Gastrocnemius medialis (tissue), 4 donors: ENCODE results near the gene CERCAM. TPM values are rescaled to one million over a fixed set of nuclear protein-coding genes. Genes with fewer than 3 reads are reported as not detected.

Source experiments
- ATAC-seq, 2 donors: fragments of 150-250 bp; one replicate each; pipeline ENCODE4 v1.9.1; 2016
- DNase-seq, 2 donors: peaks; one replicate each; pipeline ENCODE4 v3.0.0-alpha.2; 2019
- H3K27ac ChIP-seq, 4 donors: fragments of 200-600 bp; sonication (generic); 1 replicate in 1 of 4; 2 replicates in 3 of 4; pipeline ENCODE4 v1.5.1; 2016 to 2018; ENCODE audit warnings: mild to moderate bottlenecking in 2 of 4, moderate library complexity in 1 of 4
- H3K27me3 ChIP-seq, 3 donors: fragments of 200-600 bp; sonication (generic) in 2 of 3; 1 replicate in 1 of 3; 2 replicates in 2 of 3; pipeline versions ENCODE4 v1.5.1 to v1.6.0; 2016 to 2019; ENCODE audit warnings: mild to moderate bottlenecking in 1 of 3, moderate library complexity in 1 of 3
- H3K36me3 ChIP-seq, 2 donors: fragments of 200-600 bp; sonication (generic) in 1 of 2; one replicate each; pipeline ENCODE4 v1.5.1; 2017 to 2018
- H3K4me1 ChIP-seq, 2 donors: fragments of 200-600 bp; sonication (generic) in 1 of 2; one replicate each; pipeline ENCODE4 v1.5.1; 2016 to 2017; ENCODE audit warnings: mild to moderate bottlenecking in 2 of 2
- H3K4me3 ChIP-seq, 4 donors: fragments of 200-600 bp; sonication (generic) in 3 of 4; 1 replicate in 1 of 4; 2 replicates in 3 of 4; pipeline ENCODE4 v1.5.1; 2016 to 2019; ENCODE audit warnings: mild to moderate bottlenecking in 2 of 4
- H3K9me3 ChIP-seq, 3 donors: fragments of 200-600 bp; sonication (generic) in 2 of 3; 1 replicate in 1 of 3; 2 replicates in 2 of 3; pipeline ENCODE4 v1.5.1; 2016 to 2019
- CTCF ChIP-seq, 5 experiments: fragments of 450-650 bp in 3 of 5; fragments of 200-600 bp in 2 of 5; sonication (generic) in 2 of 5; IDR thresholded peaks in 4 of 5; conservative IDR thresholded peaks in 1 of 5; 1 replicate in 4 of 5; 2 replicates in 1 of 5; pipeline ENCODE4 v1.5.1; 2016 to 2019; ENCODE audit warnings: antibody characterized with exemption in 5 of 5, mild to moderate bottlenecking in 3 of 5, moderate library complexity in 3 of 5
- POLR2A ChIP-seq, 2 donors: fragments of 450-650 bp; IDR thresholded peaks; one replicate each; pipeline ENCODE4 v1.6.1; 2017; ENCODE audit warnings: antibody characterized with exemption in 2 of 2, mild to moderate bottlenecking in 2 of 2, moderate library complexity in 2 of 2
- in situ Hi-C, 4 donors: fragments of 200-750 bp; cut with MboI; loops; one replicate each; pipeline versions ENCODE4 v1.15.0 to v1.8.0; 2017; ENCODE audit warnings: low sequenced_read_pairs in 4 of 4
- intact Hi-C: fragments of 100-400 bp; cut with DNase I; formaldehyde crosslinking; loops from one replicate; pipeline ENCODE4 v1.15.1; 2023; ENCODE audit warnings: low total_unique reads
- microRNA counts, 2 donors: library from miRNA; unstranded; fragments of <30 nt; microRNA quantifications; one replicate each; lab custom pipeline; 2016
- microRNA-seq, 2 donors: library from miRNA; unstranded; fragments of <30 nt; microRNA quantifications; one replicate each; pipeline ENCODE4, GENCODE V29; 2016; ENCODE audit warnings: borderline replicate concordance in 2 of 2
- total RNA-seq, 4 donors: library from RNA; depleted of rRNA; stranded (reverse); fragments of >200 nt; gene quantifications; one replicate each; pipeline versions ENCODE4 v1.1.0 to v1.2.3, GENCODE V29; 2016

The CERCAM gene
- total RNA-seq, 4 donors from 2014 or later: 1.1 to 6.1 (median 2.3) TPM

DNA sequence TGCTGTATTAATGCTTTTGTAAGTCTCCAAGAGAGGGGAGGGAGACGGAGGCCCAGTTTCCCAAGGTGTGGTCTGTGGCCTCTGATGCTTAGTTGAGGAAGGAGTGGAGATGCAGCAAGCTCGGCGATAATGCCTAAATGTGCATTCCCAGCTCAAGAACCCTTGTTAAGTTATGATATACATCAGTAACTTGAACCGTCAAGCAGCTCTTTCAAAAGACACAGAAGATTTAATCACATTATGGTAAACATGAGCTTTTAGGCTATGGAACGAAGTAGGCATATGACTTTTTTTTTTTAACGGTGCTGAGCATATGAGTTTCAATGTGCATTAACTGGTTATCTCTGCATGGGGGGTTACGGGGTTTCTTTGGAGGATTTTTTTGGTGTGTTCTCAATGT is 61.5 kb downstream of the CERCAM start:
- Histone ChIP-seq H3K27me3 (no peaks in the 10 kb centered on the region), H3K4me1 (no peaks in the 10 kb centered on the region), H3K4me3 (no peak overlapping the region), H3K9me3 (no peaks in the 10 kb centered on the region), H3K27ac (no peak overlapping the region), H3K36me3 (peaks cover 0 to 10% of the 10 kb centered on the region in 2 donors)
- in situ Hi-C loops (no loop called here), intact Hi-C loops (no loop called here)
- ATAC-seq: no peak
- no peak for TF ChIP-seq POLR2A (IDR thresholded peaks at IDR 0.05)
- no peak for TF ChIP-seq CTCF (IDR thresholded peaks at IDR 0.05 in 4 of 5, conservative IDR thresholded peaks at IDR 0.05 in 1 of 5)
- no peak for DNase-seq

GRCh38 chr9:128484686-128485413 is 64.2 kb downstream of the CERCAM start:
- Histone ChIP-seq H3K9me3 (no peaks in the 10 kb centered on the region), H3K36me3 (peaks cover 0 to 11% of the 10 kb centered on the region in 2 donors), H3K27me3 (no peaks in the 10 kb centered on the region), H3K27ac (no peak overlapping the region), H3K4me1 (no peaks in the 10 kb centered on the region), H3K4me3 (no peak overlapping the region)
- TF ChIP-seq POLR2A (IDR thresholded peaks at IDR 0.05): no peak
- no peak for TF ChIP-seq CTCF (IDR thresholded peaks at IDR 0.05 in 4 of 5, conservative IDR thresholded peaks at IDR 0.05 in 1 of 5)
- DNase-seq (no peak), ATAC-seq (no peak)
- intact Hi-C loops: no loop called here
- in situ Hi-C loops: no loop called here

- no peak overlapping the region for H3K27ac ChIP-seq
- H3K36me3 ChIP-seq: peaks cover 0 to 11% of the 10 kb centered on the region in 2 donors
- H3K4me1 ChIP-seq: no peaks in the 10 kb centered on the region
- no peaks in the 10 kb centered on the region for H3K27me3 ChIP-seq
- intact Hi-C loops: no loop called here
- ATAC-seq (no peak), DNase-seq (no peak)
- in situ Hi-C loops: no loop called here
- no peaks in the 10 kb centered on the region for H3K9me3 ChIP-seq
- TF ChIP-seq CTCF (IDR thresholded peaks at IDR 0.05 in 4 of 5, conservative IDR thresholded peaks at IDR 0.05 in 1 of 5) (no peak), POLR2A (IDR thresholded peaks at IDR 0.05) (no peak)
- no peak overlapping the region for H3K4me3 ChIP-seq
These were observed 64.8 kb downstream of the CERCAM start for GRCh38 chr9:128485414-128485855.

DNA sequence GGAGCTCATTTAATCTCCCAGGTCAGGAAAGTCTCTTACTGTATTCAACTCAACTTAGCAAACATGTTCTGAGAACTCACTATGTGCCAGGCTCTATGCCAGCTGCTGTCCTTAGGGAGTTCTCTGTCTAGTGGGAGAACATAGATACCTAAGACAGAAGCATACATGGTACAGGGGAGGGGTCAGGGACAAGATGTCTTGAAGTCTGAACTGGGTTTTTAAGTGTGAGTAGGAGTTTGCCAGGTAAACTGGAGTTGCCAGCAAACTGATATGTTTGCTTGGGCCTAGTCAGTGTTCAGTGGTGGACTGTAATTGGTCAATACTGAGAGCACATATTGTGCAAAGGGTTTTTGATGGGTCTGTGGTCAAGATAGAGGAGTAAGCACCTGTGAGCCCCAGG is 65.5 kb downstream of the CERCAM start:
- DNase-seq: no peak
- Histone ChIP-seq H3K4me1 (no peaks in the 10 kb centered on the region), H3K4me3 (no peak overlapping the region), H3K9me3 (no peaks in the 10 kb centered on the region), H3K36me3 (peaks cover 0 to 11% of the 10 kb centered on the region in 2 donors), H3K27ac (no peak overlapping the region), H3K27me3 (no peaks in the 10 kb centered on the region)
- TF ChIP-seq POLR2A (IDR thresholded peaks at IDR 0.05): no peak
- TF ChIP-seq CTCF (IDR thresholded peaks at IDR 0.05 in 4 of 5, conservative IDR thresholded peaks at IDR 0.05 in 1 of 5): no peak
- in situ Hi-C loops: no loop called here
- intact Hi-C loops: no loop called here
- no peak for ATAC-seq

MicroRNAs encoded within 50 kb of the gene (microRNA counts, 767-probe panel; counts per million panel counts)
- 356 to 448 counts per million in 2 donors for microRNA hsa-miR-219-2-3p (lab: Ali Mortazavi, UCI)

Small RNA genes within 50 kb of the gene (microRNA-seq; reads per million reads assigned to microRNA genes)
- 0 reads per million in 2 donors for gene MIR219B

Other genes with a start within 250 kb of the CERCAM start
- gene CIZ1, start 229.3 kb upstream of the CERCAM start, total RNA-seq: 10 to 100 TPM; 47.8 to 61.3 (median 53.0) TPM
- 1 to 10 TPM; 1.8 to 3.8 (median 2.0) TPM for gene DNM1, start 217.5 kb upstream of the CERCAM start, total RNA-seq
- 10 to 100 TPM; 68.9 to 84.6 (median 78.5) TPM for gene GOLGA2, start 144.8 kb upstream of the CERCAM start, total RNA-seq
- gene SWI5, start 144.6 kb upstream of the CERCAM start, total RNA-seq: 10 to 100 TPM; 12.7 to 23.8 (median 13.5) TPM
- gene TRUB2, start 98.4 kb upstream of the CERCAM start, total RNA-seq: 10 to 100 TPM in 3 of 4 donors, 1 to 10 TPM in 1; 7.1 to 18.1 (median 14.3) TPM
- 10 to 100 TPM; 25.1 to 42.4 (median 34.3) TPM for gene COQ4, start 98.0 kb upstream of the CERCAM start, total RNA-seq
- 10 to 100 TPM; 10.9 to 30.4 (median 26.1) TPM for gene SLC27A4, start 80.3 kb upstream of the CERCAM start, total RNA-seq
- gene URM1, start 49.5 kb upstream of the CERCAM start, total RNA-seq: 10 to 100 TPM; 24.1 to 34.1 (median 32.9) TPM
- gene ODF2, start 35.1 kb downstream of the CERCAM start, total RNA-seq: 10 to 100 TPM in 2 of 4 donors, 1 to 10 TPM in 2; 8.5 to 11.0 (median 9.9) TPM
- gene GLE1, start 83.9 kb downstream of the CERCAM start, total RNA-seq: 10 to 100 TPM; 31.4 to 56.7 (median 32.7) TPM
- gene SPTAN1, start 131.7 kb downstream of the CERCAM start, total RNA-seq: 10 to 100 TPM; 30.2 to 41.5 (median 33.0) TPM
- 10 to 100 TPM; 11.4 to 29.1 (median 21.1) TPM for gene DYNC2I2, start 236.0 kb downstream of the CERCAM start, total RNA-seq